OCI-LY1 (cell line): ENCODE results near the gene PHYHD1.

Experiments
- H2AFZ ChIP-seq: fragments of 200-600 bp; sonication (generic), shearing (Covaris generic); 2 replicates; pipeline ENCODE4 v1.6.0; 2014; ENCODE audit warnings: antibody characterized with exemption, mild to moderate bottlenecking, low read length
- H3F3A ChIP-seq: fragments of 200-600 bp; sonication (generic), shearing (Covaris generic); 2 replicates; pipeline ENCODE4 v1.6.0; 2014; ENCODE audit warnings: mild to moderate bottlenecking, antibody characterized with exemption, low read length, moderate library complexity; ENCODE audit not compliant: insufficient read depth
- H3K27ac ChIP-seq: fragments of 200-600 bp; sonication (generic); 2 replicates; pipeline ENCODE4 v1.5.1; 2014; ENCODE audit warnings: low read length, mixed run types, mild to moderate bottlenecking, low read depth; ENCODE audit not compliant: poor library complexity, severe bottlenecking
- H3K27me3 ChIP-seq: fragments of 200-600 bp; sonication (generic); 2 replicates; pipeline ENCODE4 v1.6.0; 2014; ENCODE audit warnings: antibody characterized with exemption, mild to moderate bottlenecking, low read length, moderate library complexity; ENCODE audit not compliant: insufficient read depth
- H3K36me3 ChIP-seq: fragments of 200-600 bp; sonication (generic); 2 replicates; pipeline ENCODE4 v1.6.1; 2014; ENCODE audit warnings: mild to moderate bottlenecking, antibody characterized with exemption, low read length, moderate library complexity, mixed read lengths; ENCODE audit not compliant: insufficient read depth
- H3K4me1 ChIP-seq: fragments of 200-600 bp; sonication (generic); 2 replicates; pipeline ENCODE4 v1.5.1; 2014; ENCODE audit warnings: mild to moderate bottlenecking, low read length, moderate library complexity; ENCODE audit not compliant: insufficient read depth, severe bottlenecking
- H3K4me2 ChIP-seq: fragments of 200-600 bp; sonication (generic), shearing (Covaris generic); 2 replicates; pipeline ENCODE4 v1.6.1; 2014; ENCODE audit warnings: low read length
- H3K4me3 ChIP-seq: fragments of 200-600 bp; sonication (generic); 2 replicates; pipeline ENCODE4 v1.5.1; 2014; ENCODE audit warnings: low read length, low read depth, mild to moderate bottlenecking, mixed read lengths; ENCODE audit not compliant: poor library complexity, severe bottlenecking
- H3K79me2 ChIP-seq: fragments of 200-600 bp; shearing (Covaris generic); 2 replicates; pipeline ENCODE4 v1.6.1; 2016; ENCODE audit warnings: mixed run types, low read length, mixed read lengths; ENCODE audit not compliant: insufficient read depth
- H3K9ac ChIP-seq: fragments of 200-600 bp; sonication (generic), shearing (Covaris generic); 2 replicates; pipeline ENCODE4 v1.6.1; 2014; ENCODE audit warnings: mild to moderate bottlenecking, low read length, mixed read lengths
- H3K9me2 ChIP-seq: fragments of 200-600 bp; sonication (generic), shearing (Covaris generic); 2 replicates; pipeline ENCODE4 v1.6.1; 2014; ENCODE audit warnings: low read depth, mild to moderate bottlenecking, low read length, mixed read lengths
- H3K9me3 ChIP-seq: fragments of 200-600 bp; shearing (Covaris generic); 2 replicates; pipeline ENCODE4 v1.6.1; 2014; ENCODE audit warnings: low read length, mixed read lengths
- H4K20me1 ChIP-seq: fragments of 200-600 bp; sonication (generic), shearing (Covaris generic); 2 replicates; pipeline ENCODE4 v1.6.0; 2016; ENCODE audit warnings: mild to moderate bottlenecking, low read length; ENCODE audit not compliant: insufficient read depth
- EZH2 ChIP-seq: fragments of 200-600 bp; sonication (generic), shearing (Covaris generic); IDR thresholded peaks from 2 replicates; pipeline ENCODE4 v1.8.0; 2017; ENCODE audit warnings: borderline replicate concordance, mixed run types, mild to moderate bottlenecking, antibody characterized with exemption, low read length, moderate library complexity, mixed read lengths
- TF ChIP-seq, protein P1 (sequence below): fragments of 200-600 bp; sonication (generic), shearing (Covaris generic); IDR thresholded peaks from 2 replicates; pipeline ENCODE4 v1.5.1; 2017; ENCODE audit warnings: mild to moderate bottlenecking, antibody characterized with exemption, low read length, moderate library complexity, mixed read lengths

The PHYHD1 gene

DNA sequence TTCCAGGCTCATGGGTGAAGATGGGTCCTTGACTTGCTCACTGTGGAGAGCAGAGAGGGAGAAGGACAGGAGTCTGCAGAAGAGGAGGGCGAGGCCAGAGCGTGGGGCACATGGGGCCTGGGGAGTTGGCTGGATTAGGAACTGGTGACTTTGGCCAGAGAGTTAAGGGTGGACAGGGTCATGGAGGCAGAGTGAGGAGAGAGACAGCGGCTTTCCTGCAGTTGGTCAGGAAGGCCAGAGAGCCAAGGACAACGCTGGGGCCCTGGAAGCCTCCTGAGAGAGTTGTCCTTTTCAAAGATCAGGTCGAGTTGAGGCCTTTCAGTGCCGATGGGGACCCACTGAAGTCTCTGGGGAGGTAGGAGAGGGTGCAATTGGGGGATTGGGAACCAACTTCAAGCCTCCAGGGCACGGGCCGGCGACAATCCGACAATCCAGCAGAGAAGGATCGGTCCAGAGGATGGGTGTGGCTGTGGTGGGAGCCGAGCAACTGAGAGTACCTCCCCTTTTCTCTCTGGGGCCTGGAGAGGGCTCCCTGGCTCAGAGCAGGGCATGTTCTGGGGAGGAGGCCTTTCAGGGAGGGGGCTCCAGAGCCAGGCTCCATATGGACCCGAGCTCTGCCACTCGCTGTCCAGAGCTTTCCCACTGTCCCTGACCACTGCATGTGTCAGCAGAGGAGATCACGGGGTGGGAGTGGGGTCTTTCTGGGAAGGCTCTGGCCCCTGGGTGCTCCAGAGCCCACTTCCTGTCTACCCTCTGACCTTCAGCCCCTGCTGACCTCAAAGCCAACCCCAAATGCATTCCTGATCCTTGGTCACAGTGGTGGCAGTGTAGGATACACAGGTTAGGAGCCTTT lies 7.5 kb upstream of the PHYHD1 start:
- no peak overlapping the region for H3K9ac ChIP-seq
- no peak overlapping the region for H3K4me3 ChIP-seq
- TF ChIP-seq, protein P1, sequence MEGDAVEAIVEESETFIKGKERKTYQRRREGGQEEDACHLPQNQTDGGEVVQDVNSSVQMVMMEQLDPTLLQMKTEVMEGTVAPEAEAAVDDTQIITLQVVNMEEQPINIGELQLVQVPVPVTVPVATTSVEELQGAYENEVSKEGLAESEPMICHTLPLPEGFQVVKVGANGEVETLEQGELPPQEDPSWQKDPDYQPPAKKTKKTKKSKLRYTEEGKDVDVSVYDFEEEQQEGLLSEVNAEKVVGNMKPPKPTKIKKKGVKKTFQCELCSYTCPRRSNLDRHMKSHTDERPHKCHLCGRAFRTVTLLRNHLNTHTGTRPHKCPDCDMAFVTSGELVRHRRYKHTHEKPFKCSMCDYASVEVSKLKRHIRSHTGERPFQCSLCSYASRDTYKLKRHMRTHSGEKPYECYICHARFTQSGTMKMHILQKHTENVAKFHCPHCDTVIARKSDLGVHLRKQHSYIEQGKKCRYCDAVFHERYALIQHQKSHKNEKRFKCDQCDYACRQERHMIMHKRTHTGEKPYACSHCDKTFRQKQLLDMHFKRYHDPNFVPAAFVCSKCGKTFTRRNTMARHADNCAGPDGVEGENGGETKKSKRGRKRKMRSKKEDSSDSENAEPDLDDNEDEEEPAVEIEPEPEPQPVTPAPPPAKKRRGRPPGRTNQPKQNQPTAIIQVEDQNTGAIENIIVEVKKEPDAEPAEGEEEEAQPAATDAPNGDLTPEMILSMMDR = no peak
- TF ChIP-seq EZH2 = no peak
- no peak overlapping the region for H3K4me2 ChIP-seq
- no peaks in the 10 kb centered on the region for H3K9me3 ChIP-seq
- peaks cover 33% of the 10 kb centered on the region for H3K36me3 ChIP-seq
- H3F3A ChIP-seq = no peaks in the 10 kb centered on the region
- no peaks in the 10 kb centered on the region for H3K4me1 ChIP-seq
- no peaks in the 10 kb centered on the region for H3K9me2 ChIP-seq
- no peaks in the 10 kb centered on the region for H3K79me2 ChIP-seq
- no peaks in the 10 kb centered on the region for H4K20me1 ChIP-seq
- H2AFZ ChIP-seq = no peak overlapping the region
- no peaks in the 10 kb centered on the region for H3K27me3 ChIP-seq
- H3K27ac ChIP-seq = no peak overlapping the region

DNA sequence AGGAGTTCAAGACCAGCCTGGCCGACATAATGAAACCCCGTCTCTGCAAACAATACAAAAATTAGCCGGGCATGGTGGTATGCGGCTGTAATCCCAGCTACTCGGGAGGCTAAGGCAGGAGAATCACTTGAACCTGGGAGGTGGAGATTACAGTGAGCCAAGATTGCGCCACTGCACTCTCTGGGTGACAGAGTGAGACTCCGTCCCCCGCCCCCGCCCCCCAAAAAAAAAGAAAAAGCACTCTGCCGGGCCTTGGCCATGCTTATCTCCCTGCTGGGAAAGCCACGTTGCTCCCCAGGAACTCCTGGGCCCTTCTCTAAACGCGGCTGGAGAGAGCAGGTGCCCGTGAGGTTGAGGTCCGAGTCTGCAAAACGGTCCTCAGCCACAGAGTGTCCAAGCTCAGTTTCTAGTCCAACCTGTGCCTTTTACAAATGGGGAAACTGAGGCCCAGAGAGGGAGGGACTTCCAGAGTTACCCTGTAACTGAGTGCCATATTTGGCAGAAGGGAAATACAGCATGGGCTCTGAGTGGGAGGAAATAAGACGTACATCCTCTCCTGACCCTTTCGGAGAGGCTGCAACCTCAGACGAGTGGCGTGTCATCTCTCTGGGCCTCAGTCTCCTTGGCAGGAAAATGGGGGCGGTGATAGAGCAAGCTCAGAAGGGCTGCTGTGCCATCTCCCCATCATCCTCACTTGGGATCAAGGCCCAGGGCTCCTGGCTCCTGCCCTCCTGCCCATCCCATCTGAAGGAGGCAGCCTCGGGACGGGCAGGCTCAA lies 6.6 kb upstream of the PHYHD1 start:
- TF ChIP-seq, protein P1 = no peak
- TF ChIP-seq EZH2 = no peak
- Histone ChIP-seq H4K20me1 (no peaks in the 10 kb centered on the region), H3K36me3 (peaks cover 24% of the 10 kb centered on the region; the same call in 1 of the 2 replicates), H3K27ac (no peak overlapping the region), H3K9me3 (no peaks in the 10 kb centered on the region), H3F3A (no peaks in the 10 kb centered on the region), H3K4me1 (no peaks in the 10 kb centered on the region), H3K4me3 (no peak overlapping the region), H3K9ac (no peak overlapping the region), H3K4me2 (no peak overlapping the region), H3K27me3 (no peaks in the 10 kb centered on the region), H2AFZ (no peak overlapping the region), H3K79me2 (no peaks in the 10 kb centered on the region), H3K9me2 (no peaks in the 10 kb centered on the region)

DNA sequence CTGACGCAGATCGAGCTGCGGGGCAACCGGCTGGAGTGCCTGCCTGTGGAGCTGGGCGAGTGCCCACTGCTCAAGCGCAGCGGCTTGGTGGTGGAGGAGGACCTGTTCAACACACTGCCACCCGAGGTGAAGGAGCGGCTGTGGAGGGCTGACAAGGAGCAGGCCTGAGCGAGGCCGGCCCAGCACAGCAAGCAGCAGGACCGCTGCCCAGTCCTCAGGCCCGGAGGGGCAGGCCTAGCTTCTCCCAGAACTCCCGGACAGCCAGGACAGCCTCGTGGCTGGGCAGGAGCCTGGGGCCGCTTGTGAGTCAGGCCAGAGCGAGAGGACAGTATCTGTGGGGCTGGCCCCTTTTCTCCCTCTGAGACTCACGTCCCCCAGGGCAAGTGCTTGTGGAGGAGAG lies 4.6 kb upstream of the PHYHD1 start:
- Histone ChIP-seq H3F3A (no peaks in the 10 kb centered on the region), H3K9me3 (no peaks in the 10 kb centered on the region), H2AFZ (no peak overlapping the region), H3K4me2 (no peak overlapping the region), H3K79me2 (no peaks in the 10 kb centered on the region), H3K4me1 (peaks cover 9% of the 10 kb centered on the region), H3K27me3 (no peaks in the 10 kb centered on the region), H3K4me3 (no peak overlapping the region), H3K27ac (no peak overlapping the region), H3K9me2 (no peaks in the 10 kb centered on the region), H3K36me3 (peaks cover 22% of the 10 kb centered on the region; the same call in 1 of the 2 replicates), H4K20me1 (no peaks in the 10 kb centered on the region), H3K9ac (no peak overlapping the region)
- TF ChIP-seq, protein P1 = no peak
- TF ChIP-seq EZH2 = no peak
